Liver (tissue), 9 donors: ENCODE results near the gene DIS3L2. TPM values are rescaled to one million over a fixed set of nuclear protein-coding genes. Genes with fewer than 3 reads are reported as not detected.

Experiments used
- DNase-seq: peaks from one replicate; pipeline ENCODE4 v3.0.0-alpha.2; 2017; ENCODE audit warnings: low spot score
- H3K27ac ChIP-seq, 2 donors: one replicate each; pipeline ENCODE4 v1.7.0; 2013; ENCODE audit warnings: inconsistent platforms in 2 of 2, low read length in 2 of 2, control low read depth in 1 of 2, low read depth in 1 of 2, mild to moderate bottlenecking in 1 of 2
- H3K27me3 ChIP-seq, 4 donors: one replicate each; pipeline versions ENCODE4 v1.6.1 to v1.7.0; 2013; ENCODE audit warnings: low read length in 3 of 4, inconsistent platforms in 1 of 4, mild to moderate bottlenecking in 1 of 4, moderate library complexity in 1 of 4; ENCODE audit not compliant: control insufficient read depth in 4 of 4, insufficient read depth in 4 of 4
- H3K36me3 ChIP-seq, 4 donors: one replicate each; pipeline versions ENCODE4 v1.6.1 to v1.7.0; 2013; ENCODE audit warnings: low read length in 3 of 4, mild to moderate bottlenecking in 3 of 4, low read depth in 1 of 4, moderate library complexity in 1 of 4; ENCODE audit not compliant: control insufficient read depth in 4 of 4, insufficient read depth in 3 of 4
- H3K4me1 ChIP-seq, 4 donors: one replicate each; pipeline versions ENCODE4 v1.6.1 to v1.7.0; 2013; ENCODE audit warnings: low read length in 3 of 4, mild to moderate bottlenecking in 3 of 4, moderate library complexity in 1 of 4; ENCODE audit not compliant: control insufficient read depth in 4 of 4, insufficient read depth in 4 of 4
- H3K4me3 ChIP-seq, 3 donors: one replicate each; pipeline versions ENCODE4 v1.6.1 to v1.7.0; 2013; ENCODE audit warnings: low read length in 3 of 3, control low read depth in 1 of 3, low read depth in 1 of 3, mild to moderate bottlenecking in 1 of 3
- H3K9ac ChIP-seq, 2 donors: one replicate each; pipeline ENCODE4 v1.7.0; 2013; ENCODE audit warnings: low read length in 2 of 2, mild to moderate bottlenecking in 2 of 2, moderate library complexity in 2 of 2, control low read depth in 1 of 2, low read depth in 1 of 2
- H3K9me3 ChIP-seq, 4 donors: one replicate each; pipeline versions ENCODE4 v1.6.1 to v1.7.0; 2013; ENCODE audit warnings: low read length in 3 of 4; ENCODE audit not compliant: control insufficient read depth in 4 of 4
- ATF3 ChIP-seq: IDR thresholded peaks from 2 replicates; pipeline ENCODE4 v1.6.1; 2016; ENCODE audit warnings: antibody characterized with exemption
- EGR1 ChIP-seq, 2 donors: IDR thresholded peaks; 2 replicates each; pipeline ENCODE4 v1.6.1; 2016 to 2018; ENCODE audit warnings: antibody characterized with exemption in 2 of 2, low read depth in 2 of 2
- FOXA1 ChIP-seq: IDR thresholded peaks from 2 replicates; pipeline ENCODE4 v1.6.1; 2016; ENCODE audit warnings: antibody characterized with exemption
- FOXA2 ChIP-seq: IDR thresholded peaks from 2 replicates; pipeline ENCODE4 v1.6.1; 2016; ENCODE audit warnings: antibody characterized with exemption
- GABPA ChIP-seq, 2 donors: IDR thresholded peaks in 1 of 2; conservative IDR thresholded peaks in 1 of 2; 2 replicates each; pipeline ENCODE4 v1.6.1; 2016; ENCODE audit warnings: antibody characterized with exemption in 2 of 2, mild to moderate bottlenecking in 1 of 2, moderate library complexity in 1 of 2
- HNF4A ChIP-seq, 2 donors: conservative IDR thresholded peaks; 2 replicates each; pipeline ENCODE4 v1.6.1; 2016; ENCODE audit warnings: antibody characterized with exemption in 2 of 2, mild to moderate bottlenecking in 2 of 2
- HNF4G ChIP-seq: IDR thresholded peaks from 2 replicates; pipeline ENCODE4 v1.6.1; 2016; ENCODE audit warnings: antibody characterized with exemption
- JUND ChIP-seq, 2 donors: IDR thresholded peaks; 2 replicates each; pipeline ENCODE4 v1.6.1; 2016; ENCODE audit warnings: antibody characterized with exemption in 2 of 2
- MAX ChIP-seq: IDR thresholded peaks from 2 replicates; pipeline ENCODE4 v1.6.1; 2016; ENCODE audit warnings: antibody characterized with exemption
- NR2F2 ChIP-seq: IDR thresholded peaks from 2 replicates; pipeline ENCODE4 v1.6.1; 2016; ENCODE audit warnings: antibody characterized with exemption
- RAD21 ChIP-seq, 2 donors: IDR thresholded peaks; 2 replicates each; pipeline ENCODE4 v1.6.1; 2016; ENCODE audit warnings: antibody characterized with exemption in 2 of 2, mild to moderate bottlenecking in 2 of 2
- REST ChIP-seq: IDR thresholded peaks from 2 replicates; pipeline ENCODE4 v1.6.1; 2016; ENCODE audit warnings: antibody characterized with exemption, mild to moderate bottlenecking
- RXRA ChIP-seq, 2 donors: IDR thresholded peaks; 2 replicates each; pipeline ENCODE4 v1.6.1; 2017 to 2018; ENCODE audit warnings: antibody characterized with exemption in 2 of 2, mild to moderate bottlenecking in 1 of 2
- TAF1 ChIP-seq: conservative IDR thresholded peaks from 2 replicates; pipeline ENCODE4 v1.6.1; 2016; ENCODE audit warnings: antibody characterized with exemption, mild to moderate bottlenecking
- YY1 ChIP-seq: IDR thresholded peaks from 2 replicates; pipeline ENCODE4 v1.6.1; 2016; ENCODE audit warnings: antibody characterized with exemption, mild to moderate bottlenecking
- ZBTB33 ChIP-seq: IDR thresholded peaks from 2 replicates; pipeline ENCODE4 v1.6.1; 2016; ENCODE audit warnings: antibody characterized with exemption
- WGBS: extraction: QIAGEN DNeasy Blood & Tissue Kit; methylation state at CpG from one replicate; pipeline ENCODE4 v1.1.7; 2013; 5-methylcytosine and 5-hydroxymethylcytosine counted together
- polyA plus RNA-seq, 2 donors: library from polyadenylated mRNA; stranded (reverse) in 1 of 2; unstranded in 1 of 2; fragments of 200-250 nt in 1 of 2; fragments of >200 nt in 1 of 2; fragmentation: Nextera tagmentation in 1 of 2; extraction: Ambion mirVana in 1 of 2; gene quantifications; one replicate each; pipeline versions ENCODE4 v1.2.1 to v1.2.3, GENCODE V29; 2013 to 2015
- total RNA-seq, 2 donors: library from RNA; depleted of rRNA; stranded (reverse); fragments of >200 nt; gene quantifications; one replicate each; pipeline ENCODE4 v1.2.3, GENCODE V29; 2014
- donor health status: healthy.
- donor health status: healthy.
- donor health status: healthy.
- donor health status: healthy.
- donor health status: healthy.

DIS3L2 gene
- total and polyA plus RNA-seq, 4 donors, result 5.7 to 21.5 (median 8.8) TPM

- H3K4me3 ChIP-seq, result no peak overlapping the region
- H3K27ac ChIP-seq, result no peak overlapping the region
- H3K4me1 ChIP-seq, result no peaks in the 10 kb centered on the region
- peaks cover 0 to 4% (median 2%) of the 10 kb centered on the region in 4 donors for H3K36me3 ChIP-seq
- H3K9me3 ChIP-seq, result no peaks in the 10 kb centered on the region
- WGBS, result 90% methylated on average over 5 of the region's 5 CpGs
- H3K27me3 ChIP-seq, result no peaks in the 10 kb centered on the region
- H3K9ac ChIP-seq, result no peak overlapping the region
- TF ChIP-seq FOXA2 (no peak), GABPA (IDR thresholded peaks at IDR 0.05 in 1 of 2, conservative IDR thresholded peaks at IDR 0.05 in 1 of 2) (no peak)
- no peak for DNase-seq
Measured at GRCh38 chr2:232250246-232251175, 289.0 kb downstream of the DIS3L2 start.

GRCh38 chr2:232255033-232255432 lies 293.5 kb downstream of the DIS3L2 start:
- peaks cover 0 to 10% (median 2%) of the 10 kb centered on the region in 4 donors for H3K36me3 ChIP-seq
- no peak overlapping the region for H3K4me3 ChIP-seq
- no peaks in the 10 kb centered on the region for H3K9me3 ChIP-seq
- WGBS, result 99% methylated on average over 5 of the region's 5 CpGs
- H3K27me3 ChIP-seq, result no peaks in the 10 kb centered on the region
- no peak overlapping the region for H3K27ac ChIP-seq
- no peak overlapping the region for H3K9ac ChIP-seq
- DNase-seq, result no peak
- TF ChIP-seq FOXA2 (no peak), RAD21 (IDR thresholded peaks at IDR 0.05) (no peak), HNF4A (conservative IDR thresholded peaks at IDR 0.05) (no peak), ATF3 (no peak), JUND (IDR thresholded peaks at IDR 0.05) (no peak), ZBTB33 (no peak), RXRA (IDR thresholded peaks at IDR 0.05) (no peak), MAX (no peak), REST (no peak), HNF4G (no peak), YY1 (no peak), EGR1 (IDR thresholded peaks at IDR 0.05; ENCODE audit: low read depth in 2 of 2) (no peak), FOXA1 (no peak), NR2F2 (no peak), TAF1 (no peak), GABPA (IDR thresholded peaks at IDR 0.05 in 1 of 2, conservative IDR thresholded peaks at IDR 0.05 in 1 of 2) (no peak)
- no peaks in the 10 kb centered on the region for H3K4me1 ChIP-seq
